ENCODE measurements around the gene SERPINE2. TPM values are rescaled to one million over a fixed set of nuclear protein-coding genes. Genes with fewer than 3 reads are reported as not detected.

Gene SERPINE2
- total and polyA plus RNA-seq, 9 donors, result 42.5 to 264 (median 101) TPM

GRCh38 chr2:224020523-224020922 lies 18.6 kb downstream of the SERPINE2 start:
- TF ChIP-seq EP300 (IDR thresholded peaks at IDR 0.05) (no peak), POLR2A (IDR thresholded peaks at IDR 0.05) (no peak)
- TF ChIP-seq, protein P1, sequence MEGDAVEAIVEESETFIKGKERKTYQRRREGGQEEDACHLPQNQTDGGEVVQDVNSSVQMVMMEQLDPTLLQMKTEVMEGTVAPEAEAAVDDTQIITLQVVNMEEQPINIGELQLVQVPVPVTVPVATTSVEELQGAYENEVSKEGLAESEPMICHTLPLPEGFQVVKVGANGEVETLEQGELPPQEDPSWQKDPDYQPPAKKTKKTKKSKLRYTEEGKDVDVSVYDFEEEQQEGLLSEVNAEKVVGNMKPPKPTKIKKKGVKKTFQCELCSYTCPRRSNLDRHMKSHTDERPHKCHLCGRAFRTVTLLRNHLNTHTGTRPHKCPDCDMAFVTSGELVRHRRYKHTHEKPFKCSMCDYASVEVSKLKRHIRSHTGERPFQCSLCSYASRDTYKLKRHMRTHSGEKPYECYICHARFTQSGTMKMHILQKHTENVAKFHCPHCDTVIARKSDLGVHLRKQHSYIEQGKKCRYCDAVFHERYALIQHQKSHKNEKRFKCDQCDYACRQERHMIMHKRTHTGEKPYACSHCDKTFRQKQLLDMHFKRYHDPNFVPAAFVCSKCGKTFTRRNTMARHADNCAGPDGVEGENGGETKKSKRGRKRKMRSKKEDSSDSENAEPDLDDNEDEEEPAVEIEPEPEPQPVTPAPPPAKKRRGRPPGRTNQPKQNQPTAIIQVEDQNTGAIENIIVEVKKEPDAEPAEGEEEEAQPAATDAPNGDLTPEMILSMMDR (IDR thresholded peaks at IDR 0.05), result no peak
- 69 to 73% (median 72%) methylated on average over 3 of the region's 3 CpGs for WGBS, 3 donors

DNA sequence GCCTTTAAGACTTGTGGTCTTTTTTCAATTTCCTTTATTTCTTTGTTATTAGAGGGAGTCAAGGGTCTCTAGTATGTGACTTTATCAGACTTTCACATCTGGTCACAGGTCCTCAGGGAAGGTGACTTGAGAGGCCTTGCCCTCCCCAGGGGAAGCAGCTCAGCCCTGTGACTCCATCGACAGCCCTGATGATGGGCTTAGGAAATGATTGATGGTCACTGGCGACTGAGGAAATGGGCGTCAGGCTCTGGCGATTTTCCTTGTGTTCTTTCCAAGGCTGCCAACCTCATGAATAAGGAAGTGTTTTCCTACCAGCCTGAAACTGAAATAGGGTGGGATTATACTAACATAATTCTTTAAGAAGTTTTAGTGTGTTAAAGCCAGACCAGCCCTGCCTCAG lies 21.1 kb downstream of the SERPINE2 start:
- Histone ChIP-seq H3K27ac (no peak overlapping the region), H3K27me3 (no peaks in the 10 kb centered on the region), H3K4me1 (ENCODE audit: insufficient read depth) (peaks cover 5% of the 10 kb centered on the region), H3K4me3 (no peak overlapping the region), H3K36me3 (no peaks in the 10 kb centered on the region), H3K9me3 (no peaks in the 10 kb centered on the region)
- DNase-seq, result no peak
- 73 to 79% (median 78%) methylated on average over 4 of the region's 4 CpGs for WGBS, 3 donors
- intact Hi-C loops (cut with DNase I), result no loop called here
- TF ChIP-seq, protein P1 (IDR thresholded peaks at IDR 0.05), result no peak

More at GRCh38 chr2:224020523-224020922, 18.6 kb downstream of the SERPINE2 start:
- Histone ChIP-seq H3K36me3 (no peaks in the 10 kb centered on the region), H3K4me3 (no peak overlapping the region), H3K4me1 (ENCODE audit: insufficient read depth) (peaks cover 3% of the 10 kb centered on the region), H3K27ac (no peak overlapping the region), H3K9me3 (no peaks in the 10 kb centered on the region), H3K27me3 (no peaks in the 10 kb centered on the region)
- no peak for DNase-seq
- intact Hi-C loops (cut with DNase I), result no loop called here

- Histone ChIP-seq H3K4me1 (ENCODE audit: insufficient read depth) (peaks cover 5% of the 10 kb centered on the region), H3K4me3 (no peak overlapping the region), H3K36me3 (no peaks in the 10 kb centered on the region), H3K9me3 (no peaks in the 10 kb centered on the region), H3K27ac (no peak overlapping the region), H3K27me3 (no peaks in the 10 kb centered on the region)
- WGBS, 3 donors, result 59 to 83% (median 61%) methylated on average over 3 of the region's 3 CpGs
- DNase-seq, result no peak
- no peak for TF ChIP-seq POLR2A (IDR thresholded peaks at IDR 0.05)
- no peak for TF ChIP-seq EP300 (IDR thresholded peaks at IDR 0.05)
- TF ChIP-seq, protein P1 (IDR thresholded peaks at IDR 0.05), result no peak
- intact Hi-C loops (cut with DNase I), result no loop called here
Observed at GRCh38 chr2:224016963-224017362, 22.1 kb downstream of the SERPINE2 start.

- H3K36me3 ChIP-seq, result no peaks in the 10 kb centered on the region
- peaks cover 5% of the 10 kb centered on the region for H3K4me1 ChIP-seq (ENCODE audit: insufficient read depth)
- no peak overlapping the region for H3K4me3 ChIP-seq
- H3K9me3 ChIP-seq, result no peaks in the 10 kb centered on the region
- 94 to 100% (median 96%) methylated on average over 4 of the region's 4 CpGs for WGBS, 3 donors
- intact Hi-C loops (cut with DNase I), result no loop called here
- TF ChIP-seq EP300 (IDR thresholded peaks at IDR 0.05) (no peak), POLR2A (IDR thresholded peaks at IDR 0.05) (no peak)
- TF ChIP-seq, protein P1 (IDR thresholded peaks at IDR 0.05), result no peak
- no peaks in the 10 kb centered on the region for H3K27me3 ChIP-seq
- H3K27ac ChIP-seq, result no peak overlapping the region
- DNase-seq, result no peak
Observed at GRCh38 chr2:224014336-224014735, 24.8 kb downstream of the SERPINE2 start.

Data from ovary (tissue), 9 donors.